Activated CD8-positive, alpha-beta memory T cell treated with anti-CD3 and anti-CD28 coated beads for 1 hour (primary cell): ENCODE data around the gene RNF150.
"Not testable (repeated sequence)": the region's sequence is repeated elsewhere in the genome, so short reads cannot be mapped to it uniquely, and the experiment has no call there.

ENCODE experiments used
- DNase-seq, 2 donors: peaks; one replicate each; pipeline ENCODE4 v3.0.0-alpha.2; 2020; ENCODE audit warnings: low read depth in 1 of 2; ENCODE audit errors: extremely low read depth in 1 of 2

Gene RNF150

GRCh38 chr4:141133146-141133998, at the start of gene RNF150:
RNF150 (minus strand) TSS chr4:141133469.
- DNase-seq = no peak

GRCh38 chr4:141180991-141181761, 47.9 kb upstream of the RNF150 start:
- no peak for DNase-seq

GRCh38 chr4:141179474-141180373, 46.5 kb upstream of the RNF150 start:
- DNase-seq = no peak

GRCh38 chr4:141177171-141177570, 43.9 kb upstream of the RNF150 start:
- no peak for DNase-seq

- DNase-seq = no peak
Measured at GRCh38 chr4:141174457-141174856, 41.2 kb upstream of the RNF150 start.

GRCh38 chr4:141170671-141171070, 37.4 kb upstream of the RNF150 start:
- DNase-seq = no peak

- DNase-seq = no peak
Measured at GRCh38 chr4:141169391-141169790, 36.1 kb upstream of the RNF150 start.

- DNase-seq = not testable (repeated sequence)
Measured at GRCh38 chr4:141165001-141165400, 31.7 kb upstream of the RNF150 start.

GRCh38 chr4:141159027-141159426, 25.8 kb upstream of the RNF150 start:
- DNase-seq = no peak

- DNase-seq = no peak
Measured at GRCh38 chr4:141158219-141158618, 24.9 kb upstream of the RNF150 start.

- no peak for DNase-seq
Measured at GRCh38 chr4:141155586-141155985, 22.3 kb upstream of the RNF150 start.

GRCh38 chr4:141154725-141155124, 21.5 kb upstream of the RNF150 start:
- DNase-seq = no peak

- no peak for DNase-seq
Measured at GRCh38 chr4:141153751-141154510, 20.7 kb upstream of the RNF150 start.

GRCh38 chr4:141144207-141144606, 10.9 kb upstream of the RNF150 start:
- DNase-seq = no peak

GRCh38 chr4:141142423-141142822, 9.2 kb upstream of the RNF150 start:
- DNase-seq = no peak

- DNase-seq = no peak
Measured at GRCh38 chr4:141140391-141141200, 7.3 kb upstream of the RNF150 start.

- no peak for DNase-seq
Measured at GRCh38 chr4:141133999-141134995, 1.0 kb upstream of the RNF150 start.

GRCh38 chr4:141132709-141133145, 542 bp downstream of the RNF150 start:
- DNase-seq = no peak
